Activated CD4-positive, alpha-beta memory T cell treated with anti-CD3 and anti-CD28 coated beads for 36 hours (primary cell): Measurements from ENCODE around the gene DGCR2. TPM values are rescaled to one million over a fixed set of nuclear protein-coding genes. Genes with fewer than 3 reads are reported as not detected.

Experiments used
- CTCF ChIA-PET: fragments of 350-600 bp; sonication (Branson Sonifier 250); formaldehyde crosslinking; loops from one replicate; lab custom pipeline; 2021; ENCODE audit warnings: antibody characterized with exemption, inconsistent platforms; lab: Charles Lee
- POLR2A ChIA-PET: fragments of 350-600 bp; sonication (Branson Sonifier 250); formaldehyde crosslinking; loops from one replicate; lab custom pipeline; 2021; ENCODE audit warnings: antibody characterized with exemption; lab: Charles Lee
- DNase-seq: peaks from one replicate; pipeline ENCODE4 v3.0.0-alpha.2; 2020
- H3K27ac Mint-ChIP-seq: one replicate; pipeline ENCODE4 v1.8.0; 2021; ENCODE audit warnings: mixed read lengths
- H3K27me3 Mint-ChIP-seq: one replicate; pipeline ENCODE4 v1.8.0; 2021; ENCODE audit warnings: mixed read lengths
- H3K36me3 Mint-ChIP-seq: one replicate; pipeline ENCODE4 v1.8.0; 2021; ENCODE audit warnings: mixed read lengths
- H3K4me1 Mint-ChIP-seq: one replicate; pipeline ENCODE4 v1.8.0; 2021; ENCODE audit warnings: low read depth, mixed read lengths
- H3K4me3 Mint-ChIP-seq: one replicate; pipeline ENCODE4 v1.8.0; 2021; ENCODE audit warnings: mild to moderate bottlenecking, mixed read lengths
- H3K9me3 Mint-ChIP-seq: one replicate; pipeline ENCODE4 v1.8.0; 2021; ENCODE audit warnings: mixed read lengths
- intact Hi-C: fragments of 100-400 bp; cut with micrococcal nuclease; formaldehyde crosslinking; loops from one replicate; pipeline ENCODE4 v1.15.1; 2023
- total RNA-seq, 2 experiments: library from RNA; stranded (reverse); gene quantifications; one replicate each; pipeline ENCODE4 v1.2.3, GENCODE V29; 2021

DGCR2 gene
- total RNA-seq, 2 experiments from 2014 or later, result 17.4 to 17.6 TPM

- Mint-ChIP-seq H3K36me3 (peaks cover 2% of the 10 kb centered on the region), H3K4me1 (peaks cover 28% of the 10 kb centered on the region), H3K4me3 (no peak overlapping the region), H3K27ac (no peak overlapping the region), H3K27me3 (no peaks in the 10 kb centered on the region), H3K9me3 (no peaks in the 10 kb centered on the region)
- CTCF ChIA-PET, result no interaction called here
- intact Hi-C loops, result loop anchor here (2.0 kb wide), 1 partner anchor 55 kb away; the partner anchor contains the start of gene SLC25A1
- no peak for DNase-seq
- POLR2A ChIA-PET, result no interaction called here
Measured at GRCh38 chr22:19123936-19124335, 1.7 kb upstream of the DGCR2 start.

- Mint-ChIP-seq H3K4me3 (peak overlapping the region; percentile 71), H3K36me3 (peaks cover 2% of the 10 kb centered on the region), H3K9me3 (no peaks in the 10 kb centered on the region), H3K27ac (no peak overlapping the region), H3K4me1 (peaks cover 39% of the 10 kb centered on the region), H3K27me3 (no peaks in the 10 kb centered on the region)
- ChIA-PET POLR2A (interaction anchor here (0.9 to 1.5 kb wide), 3 partner anchors 12 to 22 kb away, joined by 4 to 5 read pairs (median 4); partner anchors contain the start of gene ESS2), CTCF (interaction anchor here (1.1 to 1.6 kb wide), 2 partner anchors 12 to 22 kb away, joined by 3 to 9 read pairs; partner anchors contain the start of gene ESS2)
- DNase-seq, result no peak
- intact Hi-C loops, result loop anchor here (1.0 to 2.0 kb wide), 4 partner anchors 14 to 309 kb away; partner anchors contain the start of genes ESS2, MRPL40 and SLC25A1
Measured at GRCh38 chr22:19122752-19123492, 710 bp upstream of the DGCR2 start.

GRCh38 chr22:19121631-19122142, 525 bp downstream of the DGCR2 start:
- H3K4me3 Mint-ChIP-seq, result peak overlapping the region; percentile 88
- intact Hi-C loops, result loop anchor here (1.0 to 2.0 kb wide), 5 partner anchors 8 to 311 kb away; partner anchors contain the start of genes ESS2, MRPL40 and SLC25A1
- DNase-seq, result peak; percentile 38
- ChIA-PET CTCF (interaction anchor here (1.1 to 1.6 kb wide), 2 partner anchors 11 to 23 kb away, joined by 3 to 9 read pairs; partner anchors contain the start of gene ESS2), POLR2A (interaction anchor here (0.7 to 1.5 kb wide), 4 partner anchors 10 to 23 kb away, joined by 3 to 5 read pairs (median 4); partner anchors contain the start of gene ESS2)
- peaks cover 51% of the 10 kb centered on the region for H3K4me1 Mint-ChIP-seq
- H3K27me3 Mint-ChIP-seq, result no peaks in the 10 kb centered on the region
- peak overlapping the region; percentile 58 for H3K27ac Mint-ChIP-seq
- H3K36me3 Mint-ChIP-seq, result peaks cover 2% of the 10 kb centered on the region
- H3K9me3 Mint-ChIP-seq, result no peaks in the 10 kb centered on the region

GRCh38 chr22:19120829-19121630, 1.2 kb downstream of the DGCR2 start:
- Mint-ChIP-seq H3K27me3 (no peaks in the 10 kb centered on the region), H3K36me3 (peaks cover 2% of the 10 kb centered on the region), H3K27ac (peak overlapping the region; percentile 58), H3K9me3 (no peaks in the 10 kb centered on the region), H3K4me1 (peaks cover 57% of the 10 kb centered on the region), H3K4me3 (peak overlapping the region; percentile 88)
- intact Hi-C loops, result loop anchor here (1.0 kb wide), 1 partner anchor 8 kb away; no protein-coding TSS in a partner anchor
- DNase-seq, result peak; percentile 59
- CTCF ChIA-PET, result interaction anchor here (1.5 kb wide), 1 partner anchor 10 kb away, joined by 4 read pairs; no protein-coding TSS in a partner anchor
- POLR2A ChIA-PET, result interaction anchor here (0.7 to 1.5 kb wide), 3 partner anchors 10 to 13 kb away, joined by 3 to 5 read pairs (median 4); no protein-coding TSS in a partner anchor

GRCh38 chr22:19119949-19120348, 2.3 kb downstream of the DGCR2 start:
- ChIA-PET POLR2A (no interaction called here), CTCF (interaction anchor here (1.5 kb wide), 1 partner anchor 9 kb away, joined by 4 read pairs; no protein-coding TSS in a partner anchor)
- Mint-ChIP-seq H3K9me3 (no peaks in the 10 kb centered on the region), H3K4me1 (peaks cover 66% of the 10 kb centered on the region), H3K36me3 (peaks cover 2% of the 10 kb centered on the region), H3K4me3 (peak overlapping the region; percentile 88), H3K27ac (no peak overlapping the region), H3K27me3 (no peaks in the 10 kb centered on the region)
- intact Hi-C loops, result no loop called here
- no peak for DNase-seq

GRCh38 chr22:19118329-19118880, 3.8 kb downstream of the DGCR2 start:
- intact Hi-C loops, result no loop called here
- Mint-ChIP-seq H3K4me1 (peaks cover 71% of the 10 kb centered on the region), H3K27ac (no peak overlapping the region), H3K27me3 (no peaks in the 10 kb centered on the region), H3K4me3 (no peak overlapping the region), H3K9me3 (no peaks in the 10 kb centered on the region), H3K36me3 (peaks cover 2% of the 10 kb centered on the region)
- DNase-seq, result peak; percentile 51
- ChIA-PET POLR2A (no interaction called here), CTCF (interaction anchor here (0.7 to 2.2 kb wide), 2 partner anchors 10 to 12 kb away, joined by 4 to 7 read pairs; no protein-coding TSS in a partner anchor)

- peaks cover 74% of the 10 kb centered on the region for H3K4me1 Mint-ChIP-seq
- no peak overlapping the region for H3K4me3 Mint-ChIP-seq
- H3K9me3 Mint-ChIP-seq, result no peaks in the 10 kb centered on the region
- H3K36me3 Mint-ChIP-seq, result peaks cover 2% of the 10 kb centered on the region
- intact Hi-C loops, result no loop called here
- CTCF ChIA-PET, result interaction anchor here (2.1 to 2.2 kb wide), 2 partner anchors 9 to 27 kb away, joined by 7 to 9 read pairs; partner anchors contain the start of gene ESS2
- no peak for DNase-seq
- POLR2A ChIA-PET, result no interaction called here
- H3K27ac Mint-ChIP-seq, result no peak overlapping the region
- no peaks in the 10 kb centered on the region for H3K27me3 Mint-ChIP-seq
Measured at GRCh38 chr22:19117111-19117512, 5.1 kb downstream of the DGCR2 start.

- Mint-ChIP-seq H3K9me3 (no peaks in the 10 kb centered on the region), H3K4me1 (peaks cover 74% of the 10 kb centered on the region), H3K27ac (peak overlapping the region; percentile 4), H3K36me3 (no peaks in the 10 kb centered on the region), H3K4me3 (no peak overlapping the region), H3K27me3 (no peaks in the 10 kb centered on the region)
- ChIA-PET CTCF (interaction anchor here (1.1 to 2.1 kb wide), 3 partner anchors 9 to 515 kb away, joined by 3 to 9 read pairs (median 3); partner anchors contain the start of gene ESS2), POLR2A (interaction anchor here (0.8 kb wide), 1 partner anchor 28 kb away, joined by 4 read pairs; the partner anchor contains the start of gene ESS2)
- intact Hi-C loops, result no loop called here
- no peak for DNase-seq
Measured at GRCh38 chr22:19115628-19116027, 6.6 kb downstream of the DGCR2 start.

- ChIA-PET POLR2A (interaction anchor here (1.1 kb wide), 1 partner anchor 29 kb away, joined by 3 read pairs; no protein-coding TSS in a partner anchor), CTCF (interaction anchor here (1.1 to 1.4 kb wide), 2 partner anchors 8 to 515 kb away, joined by 3 read pairs; no protein-coding TSS in a partner anchor)
- Mint-ChIP-seq H3K27ac (no peak overlapping the region), H3K27me3 (no peaks in the 10 kb centered on the region), H3K4me1 (peaks cover 73% of the 10 kb centered on the region), H3K4me3 (no peak overlapping the region), H3K36me3 (no peaks in the 10 kb centered on the region), H3K9me3 (no peaks in the 10 kb centered on the region)
- intact Hi-C loops, result no loop called here
- no peak for DNase-seq
Measured at GRCh38 chr22:19114984-19115552, 7.1 kb downstream of the DGCR2 start.

- Mint-ChIP-seq H3K27ac (no peak overlapping the region), H3K4me1 (peaks cover 75% of the 10 kb centered on the region), H3K9me3 (no peaks in the 10 kb centered on the region), H3K27me3 (no peaks in the 10 kb centered on the region), H3K4me3 (no peak overlapping the region), H3K36me3 (no peaks in the 10 kb centered on the region)
- ChIA-PET CTCF (no interaction called here), POLR2A (no interaction called here)
- intact Hi-C loops, result loop anchor here (1.0 kb wide), 1 partner anchor 8 kb away; no protein-coding TSS in a partner anchor
- no peak for DNase-seq
Measured at GRCh38 chr22:19113429-19113828, 8.8 kb downstream of the DGCR2 start.
